Erythroblast (primary cell): ENCODE results near the gene NTHL1.

ENCODE experiments used
- GATA1 ChIP-seq: IDR thresholded peaks from 2 replicates; pipeline ENCODE4 v1.6.1; 2011; ENCODE audit warnings: low read depth, mild to moderate bottlenecking, control low read depth, low read length, moderate library complexity
- POLR2A ChIP-seq: IDR thresholded peaks from 2 replicates; pipeline ENCODE4 v1.6.1; 2011; ENCODE audit warnings: mild to moderate bottlenecking, low read length

DNA sequence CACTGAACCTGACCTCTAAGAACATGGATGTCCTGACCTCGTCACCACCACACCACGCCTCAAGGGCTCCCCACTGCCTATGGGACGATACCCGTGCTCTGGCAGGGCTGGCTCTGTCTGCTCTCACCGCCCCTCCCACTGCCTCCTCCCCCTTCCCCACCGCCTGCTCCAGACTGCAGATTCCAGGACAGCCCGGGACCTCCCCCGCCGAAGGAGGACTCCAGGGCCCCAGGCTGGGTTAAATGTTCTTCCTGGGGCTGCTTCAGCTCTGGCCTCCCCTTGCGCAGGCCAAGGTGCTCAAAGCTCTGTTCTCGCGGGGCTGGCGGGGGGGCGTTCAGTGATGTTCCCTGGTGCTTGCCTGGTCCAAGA, 24.9 kb downstream of the NTHL1 start:
- TF ChIP-seq POLR2A: no peak
- TF ChIP-seq GATA1: no peak
